Measurements from ENCODE around the gene GRID1.

Gene GRID1

GRCh38 chr10:85864173-85864549 is 502.4 kb downstream of the GRID1 start:
- TF ChIP-seq ZFX (IDR thresholded peaks at IDR 0.05; ENCODE audit: borderline replicate concordance) = no peak
- no peak for TF ChIP-seq CTCF (IDR thresholded peaks at IDR 0.05)

GRCh38 chr10:85863301-85864172 is 503.1 kb downstream of the GRID1 start:
- no peak overlapping the region for H3K27ac ChIP-seq
- TF ChIP-seq CTCF (IDR thresholded peaks at IDR 0.05) (no peak), ZFX (IDR thresholded peaks at IDR 0.05; ENCODE audit: borderline replicate concordance) (no peak)

More at GRCh38 chr10:85864173-85864549, 502.4 kb downstream of the GRID1 start:
- H3K27ac ChIP-seq = no peak overlapping the region

- TF ChIP-seq CTCF (IDR thresholded peaks at IDR 0.05) = no peak
- no peak overlapping the region for H3K27ac ChIP-seq
These were observed 503.8 kb downstream of the GRID1 start for GRCh38 chr10:85862771-85863170.

- no peak overlapping the region for H3K27ac ChIP-seq
- TF ChIP-seq ZFX (IDR thresholded peaks at IDR 0.05; ENCODE audit: borderline replicate concordance) = no peak
- no peak for TF ChIP-seq CTCF (IDR thresholded peaks at IDR 0.05)
These were observed 504.9 kb downstream of the GRID1 start for GRCh38 chr10:85861513-85862197.

- TF ChIP-seq ZFX (IDR thresholded peaks at IDR 0.05; ENCODE audit: borderline replicate concordance) (no peak), CTCF (IDR thresholded peaks at IDR 0.05) (no peak)
- H3K27ac ChIP-seq = no peak overlapping the region
These were observed 506.7 kb downstream of the GRID1 start for GRCh38 chr10:85859859-85860258.

- H3K27ac ChIP-seq = no peak overlapping the region
- no peak for TF ChIP-seq ZFX (IDR thresholded peaks at IDR 0.05; ENCODE audit: borderline replicate concordance)
- TF ChIP-seq CTCF (IDR thresholded peaks at IDR 0.05) = no peak
These were observed 507.6 kb downstream of the GRID1 start for GRCh38 chr10:85858776-85859515.

Measured in 22Rv1 (cell line).